GM12878 (cell line): Measurements from ENCODE around the gene CIAO2A.

ENCODE experiments used
- BHLHE40 ChIP-seq, 2 experiments: fragments of 450-650 bp in 1 of 2; IDR thresholded peaks; 2 replicates each; pipeline ENCODE4 v1.6.1; 2011 to 2017; ENCODE audit warnings: low read depth in 2 of 2, borderline replicate concordance in 1 of 2, improper control_type of control experiment in 1 of 2, low read length in 1 of 2, mild to moderate bottlenecking in 1 of 2
- CTCF ChIP-seq, 3 experiments: IDR thresholded peaks in 2 of 3; conservative IDR thresholded peaks in 1 of 3; 2 replicates each; pipeline ENCODE4 v1.5.1; 2011; ENCODE audit warnings: low read depth in 3 of 3, low read length in 3 of 3, mild to moderate bottlenecking in 3 of 3, control low read depth in 2 of 3, moderate library complexity in 2 of 3, inconsistent platforms in 1 of 3, mixed read lengths in 1 of 3; ENCODE audit not compliant: control insufficient read depth in 2 of 3, insufficient read depth in 1 of 3; ENCODE audit errors: extremely low read depth in 1 of 3
- FOXK2 ChIP-seq: fragments of 450-650 bp; IDR thresholded peaks from 2 replicates; pipeline ENCODE4 v1.6.1; 2017; ENCODE audit warnings: mild to moderate bottlenecking, moderate library complexity
- HCFC1 ChIP-seq: fragments of 150-350 bp; IDR thresholded peaks from 2 replicates; pipeline ENCODE4 v1.6.1; 2014; ENCODE audit warnings: low read length
- MXI1 ChIP-seq: fragments of 150-350 bp; IDR thresholded peaks from 2 replicates; pipeline ENCODE4 v1.6.1; 2011; ENCODE audit warnings: low read depth, mild to moderate bottlenecking, inconsistent platforms, low read length, improper control_type of control experiment
- POLR2A ChIP-seq: IDR thresholded peaks from 2 replicates; pipeline ENCODE4 v1.6.1; 2011; ENCODE audit warnings: low read depth, mild to moderate bottlenecking, low read length
- POLR2AphosphoS5 ChIP-seq: IDR thresholded peaks from 2 replicates; pipeline ENCODE4 v1.6.1; 2011; ENCODE audit warnings: mild to moderate bottlenecking, low read length, inconsistent platforms
- POU2F2 ChIP-seq: IDR thresholded peaks from 3 replicates; pipeline ENCODE4 v1.6.1; 2011; ENCODE audit warnings: low read depth, mild to moderate bottlenecking, low read length, borderline replicate concordance
- USF2 ChIP-seq: IDR thresholded peaks from 2 replicates; pipeline ENCODE4 v1.6.1; 2011; ENCODE audit warnings: low read depth, low read length, improper control_type of control experiment, borderline replicate concordance
- ZZZ3 ChIP-seq: IDR thresholded peaks from 2 replicates; pipeline ENCODE4 v1.6.1; 2011; ENCODE audit warnings: low read depth; ENCODE audit not compliant: control insufficient read depth, insufficient read length

DNA sequence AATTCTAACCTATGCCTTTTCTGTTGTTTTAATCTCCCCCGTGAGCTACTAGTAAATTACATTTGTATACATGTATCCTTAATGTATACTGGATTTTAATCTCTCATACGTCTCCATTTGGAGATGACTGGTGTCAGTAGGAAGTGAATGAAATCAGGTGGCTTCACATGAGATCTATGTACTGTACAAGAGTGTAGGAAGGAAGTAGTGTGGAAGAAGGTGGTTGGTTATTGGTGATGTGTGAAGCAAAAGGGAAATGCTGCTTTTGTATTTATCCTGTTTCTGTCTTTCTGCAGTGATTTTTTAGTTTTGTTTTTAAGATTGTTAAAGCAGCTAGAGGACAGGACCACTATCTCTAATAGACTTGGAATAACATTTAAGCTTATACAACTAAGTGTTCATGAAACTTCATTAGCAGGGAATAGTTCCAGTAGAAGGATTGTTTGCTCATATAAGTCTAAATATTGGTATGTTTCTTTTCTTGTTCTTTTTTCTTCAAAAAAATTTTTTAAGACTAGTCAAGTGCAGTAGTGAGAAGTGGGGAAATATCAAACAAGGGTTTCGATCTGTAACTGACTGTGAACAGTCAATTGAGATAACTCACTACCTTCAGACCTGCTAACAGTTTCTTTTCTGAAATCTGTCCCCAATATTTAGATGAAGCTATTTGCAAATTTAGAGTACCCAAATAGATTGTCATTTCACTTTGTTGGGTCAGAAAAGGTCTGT, 17.5 kb upstream of the CIAO2A start:
- TF ChIP-seq POU2F2 (no peak), POLR2A (no peak), MXI1 (no peak), HCFC1 (no peak), CTCF (IDR thresholded peaks at IDR 0.05 in 2 of 3, conservative IDR thresholded peaks at IDR 0.05 in 1 of 3; ENCODE audit: control insufficient read depth in 2 of 3, extremely low read depth in 1 of 3, insufficient read depth in 1 of 3, low read depth in 3 of 3, low read length in 3 of 3) (no peak), ZZZ3 (no peak), BHLHE40 (IDR thresholded peaks at IDR 0.05; ENCODE audit: borderline replicate concordance in 1 of 2, low read depth in 2 of 2, low read length in 1 of 2) (no peak), USF2 (no peak), FOXK2 (no peak), POLR2AphosphoS5 (no peak)
